ENCODE data around the gene ZNF491. TPM values are rescaled to one million over a fixed set of nuclear protein-coding genes. Genes with fewer than 3 reads are reported as not detected.

The ZNF491 gene
- total and polyA plus RNA-seq, 2 of the 8 experiments (the other 6 are each of a cell fraction or from before 2014, with no cell fraction given) = 0.18 to 0.78 TPM

- no peak for TF ChIP-seq NANOG (IDR thresholded peaks at IDR 0.05; ENCODE audit: insufficient read depth, low read depth, low read length, poor library complexity, severe bottlenecking)
- TF ChIP-seq SP2 (IDR thresholded peaks at IDR 0.05; ENCODE audit: low read length) = no peak
- no peak for TF ChIP-seq SP4 (IDR thresholded peaks at IDR 0.05; ENCODE audit: low read length)
- TF ChIP-seq, protein P1, sequence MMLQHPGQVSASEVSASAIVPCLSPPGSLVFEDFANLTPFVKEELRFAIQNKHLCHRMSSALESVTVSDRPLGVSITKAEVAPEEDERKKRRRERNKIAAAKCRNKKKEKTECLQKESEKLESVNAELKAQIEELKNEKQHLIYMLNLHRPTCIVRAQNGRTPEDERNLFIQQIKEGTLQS (IDR thresholded peaks at IDR 0.05; ENCODE audit: insufficient read depth, low read depth, low read length) = no peak
- TF ChIP-seq CTBP2 (IDR thresholded peaks at IDR 0.05; ENCODE audit: borderline replicate concordance, insufficient read depth, insufficient read length, low read length) = no peak
- TF ChIP-seq BRCA1 (IDR thresholded peaks at IDR 0.05; ENCODE audit: low read depth, low read length) = no peak
These were observed 14.0 kb upstream of the ZNF491 start (continued) for GRCh38 chr19:11784356-11784755.

All from H1 (cell line).